AG09319 (cell line): ENCODE data around the gene TK1.

ENCODE experiments used
- DNase-seq: peaks from one replicate; pipeline ENCODE4 v3.0.0-alpha.2; 2010; ENCODE audit warnings: low read depth; ENCODE audit errors: extremely low read depth
- TF ChIP-seq, protein P1 (sequence below): IDR thresholded peaks from 2 replicates; pipeline ENCODE4 v1.5.1; 2011; ENCODE audit warnings: low read depth, mild to moderate bottlenecking, inconsistent platforms, low read length, moderate library complexity

The TK1 gene

DNA sequence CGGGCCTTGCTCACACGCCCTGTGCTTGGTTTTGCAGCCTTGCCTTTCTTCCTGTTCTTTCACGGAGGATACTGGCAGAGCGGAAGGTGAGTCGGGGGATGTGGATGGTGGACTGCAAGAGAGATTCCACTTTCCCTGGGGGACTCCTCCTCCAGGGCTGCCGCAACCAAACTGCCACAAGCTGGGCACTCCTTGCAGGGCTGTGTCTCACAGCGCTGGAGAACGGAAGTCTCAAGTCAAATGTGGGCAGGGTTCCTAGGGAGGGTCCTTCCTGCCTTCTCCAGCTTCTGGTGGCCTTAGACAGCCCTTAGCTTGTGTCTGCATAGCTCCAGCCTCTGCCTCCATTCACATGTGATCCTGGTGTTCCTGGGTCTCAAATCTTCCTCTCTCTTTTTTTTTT lies 15.8 kb upstream of the TK1 start:
- TF ChIP-seq, protein P1, sequence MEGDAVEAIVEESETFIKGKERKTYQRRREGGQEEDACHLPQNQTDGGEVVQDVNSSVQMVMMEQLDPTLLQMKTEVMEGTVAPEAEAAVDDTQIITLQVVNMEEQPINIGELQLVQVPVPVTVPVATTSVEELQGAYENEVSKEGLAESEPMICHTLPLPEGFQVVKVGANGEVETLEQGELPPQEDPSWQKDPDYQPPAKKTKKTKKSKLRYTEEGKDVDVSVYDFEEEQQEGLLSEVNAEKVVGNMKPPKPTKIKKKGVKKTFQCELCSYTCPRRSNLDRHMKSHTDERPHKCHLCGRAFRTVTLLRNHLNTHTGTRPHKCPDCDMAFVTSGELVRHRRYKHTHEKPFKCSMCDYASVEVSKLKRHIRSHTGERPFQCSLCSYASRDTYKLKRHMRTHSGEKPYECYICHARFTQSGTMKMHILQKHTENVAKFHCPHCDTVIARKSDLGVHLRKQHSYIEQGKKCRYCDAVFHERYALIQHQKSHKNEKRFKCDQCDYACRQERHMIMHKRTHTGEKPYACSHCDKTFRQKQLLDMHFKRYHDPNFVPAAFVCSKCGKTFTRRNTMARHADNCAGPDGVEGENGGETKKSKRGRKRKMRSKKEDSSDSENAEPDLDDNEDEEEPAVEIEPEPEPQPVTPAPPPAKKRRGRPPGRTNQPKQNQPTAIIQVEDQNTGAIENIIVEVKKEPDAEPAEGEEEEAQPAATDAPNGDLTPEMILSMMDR: no peak
- no peak for DNase-seq

DNA sequence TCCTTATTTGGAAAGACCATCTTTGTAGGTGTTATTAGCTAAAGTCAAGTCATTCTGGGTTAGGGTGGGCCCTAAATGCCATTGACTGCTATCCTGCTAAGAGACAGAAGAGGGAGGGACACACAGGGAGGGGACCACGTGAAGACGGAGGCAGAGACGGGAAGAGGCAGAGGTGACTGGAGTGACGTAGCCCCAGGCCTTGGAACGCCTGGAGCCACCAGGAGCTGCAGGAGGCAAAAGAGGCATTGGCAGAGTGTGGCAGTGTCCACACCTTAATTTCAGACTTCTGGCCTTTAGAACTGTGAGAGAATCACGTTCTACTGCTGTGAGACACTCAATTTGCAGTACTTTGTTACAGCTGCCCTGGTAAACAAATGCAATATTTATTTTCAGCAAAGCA lies 13.6 kb upstream of the TK1 start:
- TF ChIP-seq, protein P1: no peak
- no peak for DNase-seq

DNA sequence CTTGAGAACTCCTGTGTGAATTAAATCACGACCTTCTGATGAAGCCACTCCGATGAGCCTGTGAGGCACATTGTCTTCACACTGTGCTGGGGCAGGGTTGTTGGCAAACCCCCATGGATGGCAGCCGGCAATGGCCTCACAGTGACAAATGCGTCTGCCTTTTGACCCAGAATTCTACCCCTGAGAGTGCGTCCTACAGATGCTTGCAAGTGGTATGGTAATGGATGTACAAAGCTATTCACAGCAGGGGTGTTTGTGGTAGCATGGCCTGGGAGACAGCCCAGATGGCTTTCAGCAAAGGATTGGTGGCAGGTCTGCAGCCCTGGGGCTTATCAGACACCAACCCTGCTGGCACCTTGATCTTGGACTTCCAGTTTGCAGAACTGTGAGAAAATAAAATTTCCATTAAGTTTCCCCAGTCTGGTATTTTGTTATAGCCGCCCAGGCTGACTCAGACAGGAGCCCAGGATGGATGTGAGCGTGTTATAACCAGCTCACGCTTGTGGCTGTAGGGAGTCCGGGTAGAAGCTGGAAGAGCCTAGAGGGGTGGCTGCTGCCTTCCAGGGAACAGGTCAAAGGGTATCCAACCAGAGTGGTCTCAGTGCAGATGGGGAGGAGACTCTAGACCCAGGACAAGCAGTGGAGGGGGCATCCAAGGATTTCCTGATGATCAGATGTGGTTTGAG lies 10.4 kb upstream of the TK1 start:
- TF ChIP-seq, protein P1: no peak
- DNase-seq: no peak

DNA sequence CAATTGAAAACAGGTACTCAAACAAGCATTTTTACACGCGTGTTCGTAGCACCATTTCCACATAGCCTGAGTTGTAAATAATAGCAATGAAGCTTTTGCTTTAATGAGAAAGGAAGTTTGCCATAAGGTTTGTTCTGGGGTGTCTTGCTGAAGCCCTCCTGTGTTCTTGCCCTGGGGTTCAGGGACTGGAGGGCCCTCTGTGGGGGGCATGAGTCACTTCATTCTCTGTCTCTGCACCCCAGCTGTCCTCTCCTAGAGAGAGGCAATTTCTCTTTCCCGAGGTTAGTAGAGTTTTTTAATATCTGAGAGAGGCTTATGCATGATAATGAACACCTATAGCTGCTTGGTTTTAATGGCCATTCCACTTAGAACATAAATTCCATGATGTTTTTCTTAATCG lies 9.9 kb upstream of the TK1 start:
- TF ChIP-seq, protein P1: no peak
- DNase-seq: no peak

DNA sequence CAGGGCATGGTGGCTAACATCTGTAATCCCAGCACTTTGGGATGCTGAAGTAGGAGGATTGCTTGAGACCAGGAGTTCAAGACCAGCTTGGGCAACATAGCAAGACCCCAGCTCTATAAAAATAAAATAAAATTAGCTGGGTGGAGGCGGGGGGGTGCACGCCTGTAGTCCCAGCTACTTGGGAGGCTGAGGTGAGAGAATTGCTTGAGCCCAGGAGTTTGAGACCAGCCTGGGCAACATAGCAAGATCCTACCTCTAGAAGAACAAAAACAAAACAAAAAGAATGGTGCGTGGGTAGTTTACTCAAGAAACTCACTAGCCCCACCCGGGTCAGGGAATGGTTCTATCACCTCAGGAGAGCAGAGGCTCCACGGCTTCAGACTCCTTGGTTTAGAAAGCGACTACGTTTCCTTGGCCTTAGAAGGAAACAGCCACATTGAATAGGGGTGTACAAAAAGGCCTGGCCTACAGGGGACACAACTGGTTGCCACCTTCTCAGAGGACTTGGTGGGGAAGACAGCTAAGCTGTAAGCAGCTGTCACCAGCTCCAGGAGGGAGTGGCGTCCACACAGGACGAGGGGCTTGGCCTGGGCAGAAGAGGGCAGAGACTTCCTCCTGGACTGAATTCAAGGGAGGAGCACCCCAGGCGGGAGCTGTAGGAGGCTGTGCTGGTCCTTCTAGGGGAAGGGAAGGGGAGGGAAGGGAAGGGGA lies 716 bp downstream of the TK1 start:
- TF ChIP-seq, protein P1: no peak
- no peak for DNase-seq

DNA sequence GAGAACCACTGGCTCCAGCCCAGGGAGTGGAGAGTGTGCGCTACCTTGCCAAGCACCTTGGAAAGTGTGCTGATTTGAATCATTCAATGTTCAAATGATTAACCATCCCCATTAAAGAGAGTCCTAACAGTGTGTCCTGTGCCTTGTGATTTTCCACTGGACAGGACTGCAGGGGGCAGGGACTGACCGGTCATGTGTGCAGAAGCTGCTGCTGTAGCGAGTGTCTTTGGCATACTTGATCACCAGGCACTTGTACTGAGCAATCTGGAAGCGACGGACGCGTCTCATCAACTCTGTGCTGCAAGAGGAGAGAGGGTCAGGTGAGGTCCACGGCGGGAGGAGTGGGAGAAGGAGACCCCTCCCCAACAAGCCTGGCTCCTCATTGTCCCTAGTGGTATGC lies 2.0 kb downstream of the TK1 start:
- DNase-seq: no peak
- TF ChIP-seq, protein P1: no peak

DNA sequence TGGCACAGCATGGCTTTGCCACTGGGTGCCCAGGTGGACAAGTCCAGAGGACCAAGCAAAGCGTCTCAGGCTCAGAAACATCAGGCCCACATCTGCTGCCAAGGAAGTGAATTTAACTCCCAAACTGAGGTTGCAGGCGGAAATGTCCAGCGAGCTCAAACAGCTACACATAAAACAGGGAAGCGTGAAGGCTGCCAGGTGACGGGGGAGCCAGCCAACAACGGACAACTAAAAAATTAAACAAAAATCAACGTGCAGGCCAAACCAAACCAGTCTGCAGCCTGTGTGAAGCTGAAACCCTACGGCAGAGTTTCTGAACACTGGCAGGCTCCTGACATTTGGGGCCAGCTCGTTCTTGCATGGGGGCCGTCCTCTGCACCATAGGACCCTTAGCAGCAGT lies 2.5 kb downstream of the TK1 start:
- TF ChIP-seq, protein P1: no peak
- no peak for DNase-seq
